Ovary (tissue), 9 donors: Measurements from ENCODE around the gene STK32C. TPM values are rescaled to one million over a fixed set of nuclear protein-coding genes. Genes with fewer than 3 reads are reported as not detected.

Experiments used
- DNase-seq, 5 donors: peaks; one replicate each; pipeline ENCODE4 v3.0.0-alpha.2; 2019 to 2020
- H3K27ac ChIP-seq, 2 donors: fragments of 200-600 bp; one replicate each; pipeline versions ENCODE4 v1.5.1 to v1.8.0; 2019 to 2022
- H3K27me3 ChIP-seq: fragments of 200-600 bp; one replicate; pipeline ENCODE4 v1.8.0; 2022
- H3K36me3 ChIP-seq: fragments of 200-600 bp; sonication (generic); one replicate; pipeline ENCODE4 v1.5.1; 2019
- H3K4me1 ChIP-seq: one replicate; pipeline ENCODE4 v1.8.1; 2013; ENCODE audit warnings: mild to moderate bottlenecking, moderate library complexity; ENCODE audit not compliant: insufficient read depth
- H3K4me3 ChIP-seq: fragments of 200-600 bp; sonication (generic); one replicate; pipeline ENCODE4 v1.5.1; 2017
- H3K9me3 ChIP-seq, 2 donors: fragments of 200-600 bp in 1 of 2; sonication (generic) in 1 of 2; one replicate each; pipeline versions ENCODE4 v1.5.1 to v1.8.1; 2013 to 2019; ENCODE audit warnings: mild to moderate bottlenecking in 1 of 2, moderate library complexity in 1 of 2
- CTCF ChIP-seq, 3 donors: fragments of 450-650 bp in 2 of 3; fragments of 200-600 bp in 1 of 3; IDR thresholded peaks; one replicate each; pipeline versions ENCODE4 v1.5.1 to v1.8.0; 2016 to 2022; ENCODE audit warnings: antibody characterized with exemption in 3 of 3, mild to moderate bottlenecking in 1 of 3
- EP300 ChIP-seq: sonication (generic); formaldehyde crosslinking; IDR thresholded peaks from one replicate; pipeline ENCODE4 v1.6.1; 2017; ENCODE audit warnings: antibody characterized with exemption
- POLR2A ChIP-seq: fragments of 450-650 bp; IDR thresholded peaks from one replicate; pipeline ENCODE4 v1.6.1; 2017; ENCODE audit warnings: antibody characterized with exemption, mild to moderate bottlenecking, moderate library complexity
- WGBS, 3 donors: extraction: QIAGEN DNeasy Blood & Tissue Kit in 1 of 3; methylation state at CpG; one replicate each; pipeline versions ENCODE4 v1.1.5 to v1.1.7; 2013 to 2017; 5-methylcytosine and 5-hydroxymethylcytosine counted together
- intact Hi-C, 4 donors: fragments of 100-400 bp; cut with DNase I; formaldehyde crosslinking; loops; one replicate each; pipeline versions ENCODE4 v1.11.0 to v1.15.1; 2022 to 2023
- polyA plus RNA-seq, 2 donors: library from polyadenylated mRNA; stranded (reverse); fragments of 200-250 nt in 1 of 2; fragments of 350-450 nt in 1 of 2; fragmentation: Illumina TruSeq in 1 of 2; extraction: RNeasy Lipid Tissue Mini Kit (QIAGEN cat#74804) in 1 of 2; gene quantifications; one replicate each; pipeline ENCODE4 v1.2.3, GENCODE V29; 2013 to 2014
- total RNA-seq, 7 donors: library from RNA; depleted of rRNA in 2 of 7; stranded (reverse); fragments of >200 nt in 2 of 7; fragmentation: NEBNext Ultra II Directional in 3 of 7; extraction: Animal tissue kit (Norgen Biotek cat#: 25700) in 3 of 7; gene quantifications; one replicate each; pipeline versions ENCODE4 v1.1.0 to v1.2.4, GENCODE V29; 2016 to 2023
- donor health status: DM: no; HTN: no; CAD: no; lungs with moderate emphysema.
- donor health status: DM: no; HTN: no; CAD: no.
- donor health status: Bipolar disorder and iron deficiency.
- donor health status: DM: yes; HTN: yes; CAD: no.
- donor health status: DM: no; HTN: no; CAD: no.
- donor health status: DM: yes; HTN: yes; CAD: no.

STK32C gene
- total and polyA plus RNA-seq, 9 donors = 2.6 to 13.8 (median 8.8) TPM

- intact Hi-C loops = no loop called here
- DNase-seq = no peak
- 94 to 95% (median 94%) methylated on average over 13 of the region's 13 CpGs for WGBS, 3 donors
- TF ChIP-seq CTCF (IDR thresholded peaks at IDR 0.05) (no peak), EP300 (no peak), POLR2A (no peak)
- no peaks in the 10 kb centered on the region for H3K9me3 ChIP-seq
- H3K4me1 ChIP-seq = peaks cover 4% of the 10 kb centered on the region
- H3K36me3 ChIP-seq = no peaks in the 10 kb centered on the region
- no peak overlapping the region for H3K4me3 ChIP-seq
- H3K27me3 ChIP-seq = no peaks in the 10 kb centered on the region
- H3K27ac ChIP-seq = no peak overlapping the region
These were observed 76.1 kb downstream of the STK32C start for GRCh38 chr10:132231656-132232022.

GRCh38 chr10:132230557-132231210 is 77.1 kb downstream of the STK32C start:
- H3K27me3 ChIP-seq = no peaks in the 10 kb centered on the region
- no peak overlapping the region for H3K4me3 ChIP-seq
- intact Hi-C loops = no loop called here

GRCh38 chr10:132229834-132230556 is 77.8 kb downstream of the STK32C start:
- Histone ChIP-seq H3K4me1 (peaks cover 4% of the 10 kb centered on the region), H3K27me3 (no peaks in the 10 kb centered on the region), H3K36me3 (no peaks in the 10 kb centered on the region), H3K9me3 (no peaks in the 10 kb centered on the region), H3K27ac (peak overlapping the region in 1 of 2 donors; percentile 27), H3K4me3 (peak overlapping the region; percentile 24)
- intact Hi-C loops = loop anchor here in 3 of 4 donors (10.0 kb wide), 3 partner anchors 225 to 415 kb away; no protein-coding TSS in a partner anchor
- TF ChIP-seq CTCF (IDR thresholded peaks at IDR 0.05) (no peak), POLR2A (no peak), EP300 (no peak)
- WGBS, 3 donors = 50 to 53% (median 53%) methylated on average over 36 of the region's 36 CpGs
- DNase-seq = peak; percentile 35 to 71 (median 54)

More at GRCh38 chr10:132230557-132231210, 77.1 kb downstream of the STK32C start:
- H3K4me1 ChIP-seq = peaks cover 4% of the 10 kb centered on the region
- WGBS, 3 donors = 55 to 63% (median 59%) methylated on average over 20 to 21 of the region's 21 CpGs
- no peaks in the 10 kb centered on the region for H3K9me3 ChIP-seq
- no peak for DNase-seq
- no peak for TF ChIP-seq POLR2A
- no peak for TF ChIP-seq EP300
- TF ChIP-seq CTCF (IDR thresholded peaks at IDR 0.05) = no peak
- peak overlapping the region in 1 of 2 donors; percentile 27 for H3K27ac ChIP-seq
- H3K36me3 ChIP-seq = no peaks in the 10 kb centered on the region

- no peaks in the 10 kb centered on the region for H3K9me3 ChIP-seq
- intact Hi-C loops = loop anchor here in 3 of 4 donors (10.0 kb wide), 3 partner anchors 226 to 416 kb away; no protein-coding TSS in a partner anchor
- 80 to 89% (median 81%) methylated on average over 6 of the region's 6 CpGs for WGBS, 3 donors
- TF ChIP-seq CTCF (IDR thresholded peaks at IDR 0.05) = no peak
- no peak for TF ChIP-seq POLR2A
- TF ChIP-seq EP300 = no peak
- no peak for DNase-seq
- no peak overlapping the region for H3K27ac ChIP-seq
- H3K27me3 ChIP-seq = no peaks in the 10 kb centered on the region
- no peaks in the 10 kb centered on the region for H3K36me3 ChIP-seq
- H3K4me3 ChIP-seq = no peak overlapping the region
- peaks cover 4% of the 10 kb centered on the region for H3K4me1 ChIP-seq
These were observed 78.7 kb downstream of the STK32C start for GRCh38 chr10:132229096-132229495.
